NCI-H774 (cell line): ENCODE results near the gene SCAP.

ENCODE experiments used
- DNase-seq: peaks from one replicate; lab custom pipeline; 2025; lab: John Stamatoyannopoulos, UW

Gene SCAP

DNA sequence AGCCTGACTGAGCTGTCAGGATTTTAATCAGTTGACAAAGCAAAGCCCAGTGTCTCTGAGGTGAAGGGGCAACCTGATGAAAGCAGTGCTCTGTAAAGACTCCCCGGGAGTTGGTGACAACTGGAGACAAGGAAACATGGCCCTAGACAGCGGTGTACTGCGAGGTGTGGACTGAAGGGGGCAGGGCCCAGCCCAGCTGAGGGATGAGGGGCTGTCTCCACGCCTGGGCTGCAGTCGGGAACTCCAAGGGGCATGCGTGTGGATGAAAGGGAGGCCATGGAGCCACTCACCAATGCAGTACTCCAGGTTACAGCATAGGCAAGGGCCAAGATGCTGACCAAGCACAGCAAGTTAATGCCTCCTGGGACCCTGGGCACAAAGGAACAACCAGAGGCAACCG is 45.1 kb downstream of the SCAP start:
- no peak for DNase-seq

DNA sequence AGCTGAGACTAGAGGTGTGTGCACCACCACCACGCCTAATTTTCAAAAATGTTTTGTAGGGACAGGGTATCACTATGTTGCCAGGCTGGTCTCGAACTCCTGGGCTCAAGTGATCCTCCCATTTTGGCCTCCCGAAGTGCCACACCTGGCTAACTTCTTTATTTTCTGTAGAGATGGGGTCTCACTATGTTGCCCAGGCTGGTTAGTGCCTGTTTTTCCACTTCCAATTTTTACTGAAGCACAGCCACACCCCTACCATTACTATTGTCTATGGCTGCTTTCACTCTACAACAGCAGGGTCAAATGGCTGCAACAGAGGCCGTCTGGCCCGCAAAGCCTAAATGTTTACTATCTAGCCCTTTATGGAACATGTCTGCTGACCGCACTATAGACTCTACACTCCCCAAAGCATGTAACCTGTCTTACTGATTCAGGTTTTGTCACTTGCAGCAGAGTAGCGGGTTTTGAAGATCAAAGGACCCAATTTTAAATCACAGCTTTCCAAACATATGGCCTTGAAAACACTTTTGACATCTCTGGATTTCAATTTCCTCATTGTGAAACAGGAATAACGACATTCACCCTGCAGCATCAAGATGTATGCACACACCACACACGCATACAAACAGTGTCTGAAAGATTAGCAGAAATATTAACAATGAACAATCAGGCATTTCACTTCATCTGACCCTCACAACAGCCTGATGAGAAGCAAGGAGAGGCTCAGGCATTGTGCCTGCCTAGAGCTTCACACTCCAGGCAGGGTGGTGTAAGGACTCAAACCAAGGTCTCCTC is 46.1 kb downstream of the SCAP start:
- DNase-seq: no peak

DNA sequence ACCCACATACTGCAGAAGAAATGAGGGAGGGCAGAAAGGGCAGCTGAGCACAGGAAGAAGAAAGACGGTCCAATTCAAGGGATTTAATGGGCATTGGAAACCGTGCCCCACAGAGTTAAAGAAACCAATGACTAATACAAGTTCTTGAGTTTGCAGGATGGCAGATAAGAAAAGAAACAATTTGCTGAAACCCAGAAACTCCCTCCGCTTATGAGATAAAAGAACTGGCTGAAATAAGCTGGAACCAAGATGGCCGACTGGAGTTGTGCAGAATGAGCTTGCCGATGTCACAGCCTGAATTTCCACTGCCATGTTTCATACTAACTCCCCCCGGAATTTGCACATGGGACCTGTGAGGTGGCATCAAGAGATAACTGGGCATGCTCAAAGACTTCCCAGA is 47.1 kb downstream of the SCAP start:
- no peak for DNase-seq

GRCh38 chr3:47427866-47428265 is 47.9 kb downstream of the SCAP start:
- DNase-seq: no peak

DNA sequence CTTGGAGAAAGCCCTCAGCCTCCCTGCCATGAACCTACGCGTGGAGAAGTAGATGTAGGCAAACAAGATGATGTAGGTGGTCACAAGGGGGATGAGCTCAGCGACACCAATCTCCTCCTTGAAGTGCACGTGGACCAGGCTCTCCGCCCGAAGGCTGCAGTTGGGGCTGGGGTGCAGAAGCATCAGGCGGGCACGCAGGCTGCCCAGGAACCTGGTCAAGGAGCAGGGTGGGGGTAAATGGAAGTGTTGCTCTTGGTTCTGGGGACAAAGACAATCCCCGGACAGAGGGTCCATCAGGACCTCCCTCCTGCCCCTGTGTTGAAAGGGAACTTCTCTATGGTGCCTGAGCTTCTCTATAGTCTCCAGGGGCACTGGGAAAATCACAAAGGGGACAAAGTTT is 49.8 kb downstream of the SCAP start:
- no peak for DNase-seq

GRCh38 chr3:47425383-47425778 is 50.4 kb downstream of the SCAP start:
- DNase-seq: no peak

GRCh38 chr3:47424434-47425382 is 51.0 kb downstream of the SCAP start:
- no peak for DNase-seq

- DNase-seq: no peak
These were observed 52.1 kb downstream of the SCAP start for GRCh38 chr3:47423548-47424145.

DNA sequence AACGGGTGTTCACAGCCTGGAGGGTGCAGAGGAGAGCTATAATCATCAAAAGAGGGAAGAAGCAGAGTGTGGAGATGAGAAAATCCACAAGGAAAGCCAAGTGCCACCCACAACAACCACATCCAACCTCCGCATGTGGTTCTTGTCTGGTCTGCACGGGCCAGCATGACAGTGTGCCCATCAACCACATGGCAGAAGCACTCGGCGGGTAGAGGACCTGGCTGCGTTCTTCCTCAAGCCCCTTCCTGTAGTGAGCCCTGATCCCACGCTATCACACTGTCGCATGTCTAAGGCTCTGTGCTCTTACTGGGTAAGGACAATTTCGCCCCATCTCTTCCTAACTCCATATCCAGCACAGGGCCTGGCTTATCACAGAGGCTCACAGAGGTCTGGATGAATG is 53.0 kb downstream of the SCAP start:
- DNase-seq: no peak

DNA sequence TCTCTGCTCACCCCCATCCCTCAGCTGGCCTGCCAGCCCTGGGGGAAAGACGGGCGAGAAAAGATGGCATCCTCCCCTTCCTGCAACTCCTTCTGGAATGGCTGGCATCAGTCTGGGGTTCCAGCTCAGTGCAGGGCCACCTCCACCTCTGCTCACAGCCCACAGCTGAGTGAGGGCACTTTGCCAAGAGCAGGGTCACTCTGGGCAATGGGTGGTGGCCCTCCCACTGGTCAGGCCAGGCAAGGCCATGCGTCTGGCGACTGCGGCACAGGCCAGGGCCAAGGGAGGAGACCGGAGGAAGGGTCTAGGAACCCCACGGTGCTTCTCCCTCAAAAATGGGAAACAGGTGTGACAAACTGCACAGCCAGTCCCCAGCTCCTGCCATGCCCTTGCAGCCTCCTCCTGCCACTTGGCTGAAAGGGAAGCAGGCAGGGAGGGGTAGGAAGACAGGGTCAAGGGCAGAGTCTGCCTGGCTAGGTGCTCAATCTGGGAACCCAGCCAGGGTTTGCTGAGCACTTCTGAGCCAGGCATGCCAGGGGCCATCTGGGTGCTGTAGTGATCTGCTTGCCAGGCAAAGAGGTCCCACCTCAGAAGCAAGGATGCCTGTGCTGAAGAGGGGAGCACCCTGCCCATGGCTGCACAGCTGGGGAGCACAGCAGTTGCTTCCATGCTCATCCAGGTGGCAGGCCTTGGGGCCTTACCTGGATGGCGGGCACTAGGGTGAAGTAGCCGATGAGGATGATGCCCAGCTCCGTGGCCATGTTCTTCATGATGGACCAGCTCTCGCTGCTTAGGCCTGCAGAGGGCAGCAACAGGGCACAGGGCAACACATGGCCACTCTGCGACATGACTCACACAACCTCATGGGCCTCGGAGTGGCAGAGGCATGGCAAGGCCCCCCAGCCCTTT is 53.7 kb downstream of the SCAP start:
- no peak for DNase-seq

GRCh38 chr3:47420511-47421484 is 54.9 kb downstream of the SCAP start:
- DNase-seq: peak; percentile 27

DNA sequence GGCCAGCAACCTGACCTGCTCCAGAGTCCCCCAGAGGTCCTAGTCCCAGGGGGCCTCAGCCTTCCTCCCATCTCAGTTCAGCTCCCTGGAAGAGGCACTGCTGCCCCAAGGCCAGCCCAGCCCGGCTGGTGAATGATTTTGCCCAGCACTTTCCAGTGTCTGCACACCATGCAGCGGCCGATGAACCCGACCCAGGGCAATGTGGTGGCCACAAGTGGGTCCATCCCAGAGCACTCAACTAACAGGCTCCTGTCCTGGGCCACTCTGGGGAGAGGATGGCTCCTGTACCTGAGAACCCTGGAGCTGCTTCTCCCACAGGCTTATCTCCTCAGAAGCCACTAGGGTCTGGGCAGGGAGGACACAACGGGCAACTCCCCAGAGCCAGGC is 55.7 kb downstream of the SCAP start:
- no peak for DNase-seq

GRCh38 chr3:47419083-47420043 is 56.4 kb downstream of the SCAP start:
- no peak for DNase-seq

DNA sequence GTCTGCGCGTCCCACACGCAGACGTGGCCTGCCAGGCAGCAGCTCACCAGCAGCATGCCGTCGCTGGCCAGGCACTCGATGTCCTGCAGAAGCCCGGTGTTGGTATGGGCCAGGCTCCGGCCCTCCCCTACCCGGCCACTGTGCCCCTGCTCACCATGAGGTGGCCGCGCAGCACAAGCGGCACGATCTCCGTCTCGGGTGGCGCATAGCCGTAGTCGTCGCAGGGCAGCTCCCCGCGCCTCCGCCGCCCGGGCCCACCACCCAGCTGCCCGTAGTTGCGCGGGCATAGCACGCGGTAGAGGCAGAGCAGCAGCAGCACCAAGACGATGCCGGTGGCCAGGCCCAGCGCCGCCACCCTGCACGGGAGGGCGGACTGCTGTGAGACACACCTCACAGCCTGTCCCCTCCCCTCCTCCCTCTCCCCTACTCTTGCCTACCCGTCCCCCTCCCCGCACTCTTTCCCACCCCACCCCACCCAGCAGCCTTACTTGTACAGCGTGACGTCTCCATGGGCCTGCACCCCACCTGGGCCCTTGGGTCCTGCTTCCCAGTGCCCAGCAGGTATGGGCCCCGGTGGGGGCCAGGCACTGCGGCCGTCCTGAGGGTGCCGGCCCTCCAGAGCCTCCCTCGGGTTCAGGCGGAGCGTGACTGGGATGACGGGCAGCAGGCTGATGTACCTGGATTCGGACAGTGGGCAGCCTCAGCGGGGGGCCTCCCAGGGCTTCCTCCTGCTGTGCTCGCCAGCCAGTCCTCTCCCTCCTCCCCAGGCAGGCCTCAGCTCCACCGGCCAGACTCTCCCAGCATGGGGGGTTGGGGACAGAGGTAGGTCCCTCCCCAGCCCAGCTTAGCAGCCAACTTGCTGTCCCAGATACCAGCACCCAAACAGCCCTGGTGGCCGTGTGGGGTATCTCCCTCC is 57.3 kb downstream of the SCAP start:
- no peak for DNase-seq

- DNase-seq: no peak
These were observed 59.7 kb downstream of the SCAP start for GRCh38 chr3:47416041-47416440.

- no peak for DNase-seq
These were observed 60.8 kb downstream of the SCAP start for GRCh38 chr3:47414666-47415587.

- DNase-seq: no peak
These were observed 61.6 kb downstream of the SCAP start for GRCh38 chr3:47414161-47414564.
